ENCODE data around the gene VEPH1. TPM values are rescaled to one million over a fixed set of nuclear protein-coding genes. Genes with fewer than 3 reads are reported as not detected.
"Not testable (repeated sequence)": the region's sequence is repeated elsewhere in the genome, so short reads cannot be mapped to it uniquely, and the experiment has no call there.

The VEPH1 gene
- total RNA-seq, 1 donor from 2014 or later = 139 TPM

DNA sequence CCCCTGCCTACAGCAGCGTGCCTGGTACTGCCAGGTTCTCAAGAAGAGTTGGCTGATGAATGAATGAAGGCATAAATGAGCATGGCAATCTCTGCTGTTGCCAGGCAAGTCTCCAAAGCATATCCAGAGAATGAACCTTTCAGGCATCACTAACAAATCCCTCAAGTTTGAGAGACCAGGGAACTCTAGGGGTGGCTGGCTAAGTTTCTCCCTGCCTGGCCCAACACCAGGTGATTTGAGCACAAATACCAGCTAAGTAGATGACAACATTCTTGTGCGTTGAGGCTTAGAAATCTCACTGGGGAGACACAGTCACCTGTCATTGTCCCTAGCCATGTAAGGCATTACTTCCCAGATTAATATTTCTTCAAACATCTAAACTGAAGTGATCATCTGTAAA is 147.9 kb downstream of the VEPH1 start:
- no peak for ATAC-seq

DNA sequence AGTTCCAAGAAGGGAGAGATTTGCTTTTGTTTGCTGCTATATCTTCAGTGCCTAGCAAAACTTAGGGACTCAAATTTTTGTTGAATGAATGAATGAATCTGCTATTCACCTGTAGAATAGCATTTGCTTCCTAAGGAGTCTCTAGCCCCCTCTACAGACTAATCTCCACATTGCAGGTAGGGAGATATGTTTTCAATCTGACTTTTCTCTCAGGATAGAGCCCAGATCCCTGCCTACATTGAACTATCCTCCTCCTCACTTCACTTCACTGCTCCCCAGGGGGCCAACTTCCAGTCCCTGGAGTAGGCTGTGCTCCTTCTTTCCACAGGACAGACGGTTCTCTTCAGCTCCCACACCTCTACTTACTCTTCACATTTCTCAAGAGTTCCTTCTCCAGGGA is 148.5 kb downstream of the VEPH1 start:
- no peak for DNase-seq
- H3K36me3 ChIP-seq = no peaks in the 10 kb centered on the region
- TF ChIP-seq, protein P1, sequence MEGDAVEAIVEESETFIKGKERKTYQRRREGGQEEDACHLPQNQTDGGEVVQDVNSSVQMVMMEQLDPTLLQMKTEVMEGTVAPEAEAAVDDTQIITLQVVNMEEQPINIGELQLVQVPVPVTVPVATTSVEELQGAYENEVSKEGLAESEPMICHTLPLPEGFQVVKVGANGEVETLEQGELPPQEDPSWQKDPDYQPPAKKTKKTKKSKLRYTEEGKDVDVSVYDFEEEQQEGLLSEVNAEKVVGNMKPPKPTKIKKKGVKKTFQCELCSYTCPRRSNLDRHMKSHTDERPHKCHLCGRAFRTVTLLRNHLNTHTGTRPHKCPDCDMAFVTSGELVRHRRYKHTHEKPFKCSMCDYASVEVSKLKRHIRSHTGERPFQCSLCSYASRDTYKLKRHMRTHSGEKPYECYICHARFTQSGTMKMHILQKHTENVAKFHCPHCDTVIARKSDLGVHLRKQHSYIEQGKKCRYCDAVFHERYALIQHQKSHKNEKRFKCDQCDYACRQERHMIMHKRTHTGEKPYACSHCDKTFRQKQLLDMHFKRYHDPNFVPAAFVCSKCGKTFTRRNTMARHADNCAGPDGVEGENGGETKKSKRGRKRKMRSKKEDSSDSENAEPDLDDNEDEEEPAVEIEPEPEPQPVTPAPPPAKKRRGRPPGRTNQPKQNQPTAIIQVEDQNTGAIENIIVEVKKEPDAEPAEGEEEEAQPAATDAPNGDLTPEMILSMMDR (IDR thresholded peaks at IDR 0.05) = no peak
- no peaks in the 10 kb centered on the region for H3K4me1 ChIP-seq
- H3K27ac ChIP-seq = no peak overlapping the region
- H3K27me3 ChIP-seq = no peaks in the 10 kb centered on the region
- no peak overlapping the region for H3K4me3 ChIP-seq
- intact Hi-C loops (cut with DNase I) = no loop called here
- no peak for ATAC-seq
- H3K9me3 ChIP-seq = no peaks in the 10 kb centered on the region

More for the DNA sequence above, 147.9 kb downstream of the VEPH1 start:
- Histone ChIP-seq H3K27ac (no peak overlapping the region), H3K4me3 (no peak overlapping the region), H3K4me1 (no peaks in the 10 kb centered on the region), H3K9me3 (no peaks in the 10 kb centered on the region), H3K36me3 (no peaks in the 10 kb centered on the region), H3K27me3 (no peaks in the 10 kb centered on the region)
- TF ChIP-seq, protein P1 (IDR thresholded peaks at IDR 0.05) = no peak
- intact Hi-C loops (cut with DNase I) = no loop called here
- DNase-seq = no peak

DNA sequence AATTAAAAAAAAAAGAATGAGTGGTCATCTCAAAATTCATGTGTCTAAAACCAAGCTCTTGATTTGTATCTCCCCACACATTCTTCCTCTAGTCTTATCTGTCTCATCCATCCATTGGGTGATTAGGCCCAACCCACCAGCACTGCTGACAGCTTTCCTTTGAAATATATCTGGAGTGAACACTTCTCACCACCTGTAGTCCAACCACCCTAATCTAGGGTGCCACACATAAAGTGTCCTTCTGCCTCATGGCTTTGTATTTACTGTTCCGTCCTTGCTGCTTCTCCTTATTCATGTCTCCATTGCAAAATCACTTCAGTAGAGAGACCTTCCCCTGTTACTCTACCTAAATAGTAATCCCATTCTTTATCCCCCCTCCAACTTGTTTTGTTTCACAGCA is 149.0 kb downstream of the VEPH1 start:
- Histone ChIP-seq H3K27ac (no peak overlapping the region), H3K4me3 (no peak overlapping the region), H3K36me3 (no peaks in the 10 kb centered on the region), H3K27me3 (no peaks in the 10 kb centered on the region), H3K9me3 (no peaks in the 10 kb centered on the region), H3K4me1 (no peaks in the 10 kb centered on the region)
- intact Hi-C loops (cut with DNase I) = no loop called here
- TF ChIP-seq, protein P1 (IDR thresholded peaks at IDR 0.05) = no peak
- DNase-seq = no peak
- no peak for ATAC-seq

DNA sequence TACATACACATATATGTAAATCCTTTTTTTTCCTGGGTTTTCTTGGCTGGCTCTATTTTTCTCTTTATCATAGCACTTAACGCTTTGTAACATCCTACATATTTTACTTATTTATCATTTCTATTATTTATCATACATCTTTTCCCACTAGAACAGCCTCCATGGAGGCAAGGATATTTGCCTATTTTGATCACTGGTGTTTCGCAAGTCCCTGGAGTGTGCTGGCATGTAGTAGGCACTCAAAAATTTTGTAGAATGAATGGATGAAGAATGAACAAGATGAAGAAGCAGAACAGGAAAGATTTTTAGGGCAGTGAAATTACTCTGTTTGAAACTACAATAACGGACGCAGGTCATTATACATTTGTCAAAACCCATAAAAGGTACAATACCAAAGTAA is 149.6 kb downstream of the VEPH1 start:
- TF ChIP-seq, protein P1 (IDR thresholded peaks at IDR 0.05) = no peak
- Histone ChIP-seq H3K4me1 (no peaks in the 10 kb centered on the region), H3K36me3 (no peaks in the 10 kb centered on the region), H3K9me3 (no peaks in the 10 kb centered on the region), H3K27me3 (no peaks in the 10 kb centered on the region), H3K27ac (no peak overlapping the region), H3K4me3 (no peak overlapping the region)
- DNase-seq (no peak), ATAC-seq (no peak)
- intact Hi-C loops (cut with DNase I) = no loop called here

DNA sequence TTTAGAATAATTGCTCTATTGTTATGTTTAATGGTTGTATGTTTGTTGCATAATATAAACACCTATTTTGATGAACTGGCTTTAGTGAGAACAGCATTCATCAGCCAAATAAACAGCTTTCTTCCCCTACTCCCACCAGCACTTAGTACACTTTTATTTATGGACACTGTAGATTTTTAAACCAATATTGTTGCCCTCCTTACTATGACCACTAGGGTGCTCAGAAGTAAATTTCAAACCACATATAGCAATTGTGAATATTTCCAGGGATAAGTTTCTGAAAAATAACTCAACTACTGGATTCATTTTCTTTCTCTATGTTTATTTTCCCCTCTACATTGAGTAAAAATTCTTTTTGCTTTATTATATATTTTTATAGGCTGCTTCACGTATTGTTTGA is 151.2 kb downstream of the VEPH1 start:
- Histone ChIP-seq H3K4me1 (no peaks in the 10 kb centered on the region), H3K4me3 (no peak overlapping the region), H3K36me3 (no peaks in the 10 kb centered on the region), H3K27ac (no peak overlapping the region), H3K9me3 (no peaks in the 10 kb centered on the region), H3K27me3 (no peaks in the 10 kb centered on the region)
- intact Hi-C loops (cut with DNase I) = no loop called here
- no peak for DNase-seq
- no peak for ATAC-seq
- TF ChIP-seq, protein P1 (IDR thresholded peaks at IDR 0.05) = peak; percentile 16

DNA sequence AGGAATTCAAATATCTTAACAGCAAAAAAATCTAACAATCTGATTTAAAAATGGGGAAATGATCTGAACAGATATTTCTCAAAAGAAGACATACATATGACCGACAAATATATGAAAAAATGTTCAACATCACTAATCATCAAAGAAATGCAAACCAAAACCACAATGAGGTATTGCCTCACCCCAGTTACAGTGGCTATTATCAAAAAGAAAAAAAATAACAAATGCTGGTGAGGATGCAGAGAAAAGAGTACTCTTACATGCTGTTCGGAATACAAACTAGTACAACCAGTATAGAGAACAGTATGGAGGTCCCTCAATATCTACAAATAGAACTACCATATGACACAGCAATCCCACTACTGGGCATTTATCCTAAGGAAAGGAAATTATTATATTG is 152.6 kb downstream of the VEPH1 start:
- H3K9me3 ChIP-seq; H3K4me1 ChIP-seq; H3K36me3 ChIP-seq; ATAC-seq; H3K27me3 ChIP-seq; DNase-seq; intact Hi-C loops (cut with DNase I); H3K27ac ChIP-seq; H3K4me3 ChIP-seq: not testable (repeated sequence)

DNA sequence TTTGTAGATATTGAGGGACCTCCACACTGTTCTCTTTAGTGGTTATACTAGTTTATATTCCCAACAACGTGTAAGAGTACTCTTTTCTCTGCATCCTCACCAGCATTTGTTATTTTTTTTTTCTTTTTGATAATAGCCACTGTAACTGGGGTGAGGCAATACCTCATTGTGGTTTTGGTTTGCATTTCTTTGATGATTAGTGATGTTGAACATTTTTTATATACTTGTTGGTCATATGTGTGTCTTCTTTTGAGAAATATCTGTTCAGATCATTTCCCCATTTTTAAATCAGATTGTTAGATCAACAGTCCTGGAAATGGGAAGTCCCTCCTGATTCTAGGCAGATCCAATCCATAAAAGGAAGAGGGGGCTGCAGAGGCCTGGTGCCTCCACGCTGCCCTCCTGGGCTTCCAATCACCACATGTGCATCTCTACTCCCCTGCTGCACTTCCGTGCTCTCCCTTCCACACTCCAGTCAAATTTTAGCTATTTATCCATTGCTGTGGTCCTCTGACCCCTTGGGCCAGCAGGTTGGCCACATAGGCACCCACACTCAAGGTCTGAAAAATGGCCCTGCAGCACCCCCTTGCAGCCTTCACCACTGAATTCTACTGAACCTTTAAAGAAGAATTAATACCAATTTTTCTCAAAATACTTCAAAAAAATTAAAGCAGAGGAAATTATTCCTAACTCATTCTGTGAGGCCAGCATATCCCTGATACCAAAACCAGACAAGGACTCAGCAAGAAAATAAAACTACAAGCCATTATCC is 154.7 kb downstream of the VEPH1 start:
- DNase-seq; H3K27me3 ChIP-seq; ATAC-seq; H3K9me3 ChIP-seq; H3K27ac ChIP-seq; H3K36me3 ChIP-seq; intact Hi-C loops (cut with DNase I); H3K4me3 ChIP-seq; H3K4me1 ChIP-seq: not testable (repeated sequence)
